Pulmonary artery endothelial cell (primary cell): ENCODE results near the gene DOCK4. TPM values are rescaled to one million over a fixed set of nuclear protein-coding genes. Genes with fewer than 3 reads are reported as not detected.

Experiments used
- DNase-seq: peaks from one replicate; pipeline ENCODE4 v3.0.0-alpha.2; 2011; ENCODE audit warnings: low read depth, low spot score
- total RNA-seq: library from RNA; depleted of rRNA; stranded (reverse); fragments of >200 nt; gene quantifications from 2 replicates; pipeline ENCODE4 v1.2.3, GENCODE V29; 2014

The DOCK4 gene
- total RNA-seq, 1 donor from 2014 or later: 198 TPM

DNA sequence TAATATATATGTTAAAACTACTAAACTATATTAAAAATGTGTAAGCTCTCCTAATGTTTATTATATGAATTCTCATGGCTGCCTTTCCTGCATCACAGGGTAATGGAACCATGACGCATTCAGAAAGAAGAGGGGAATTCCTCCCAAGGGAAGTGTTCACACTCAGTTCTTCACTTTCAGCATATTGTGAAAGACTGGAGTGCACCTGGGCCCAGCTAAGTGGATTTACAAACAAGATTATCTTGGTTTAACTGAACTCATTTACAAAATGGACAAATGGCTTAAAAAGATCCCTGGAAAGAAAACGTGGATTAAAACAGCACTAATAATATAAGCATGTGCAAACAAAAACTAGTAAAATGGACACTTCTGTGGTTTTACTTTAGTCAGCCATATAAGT, 149.8 kb downstream of the DOCK4 start:
- no peak for DNase-seq

DNA sequence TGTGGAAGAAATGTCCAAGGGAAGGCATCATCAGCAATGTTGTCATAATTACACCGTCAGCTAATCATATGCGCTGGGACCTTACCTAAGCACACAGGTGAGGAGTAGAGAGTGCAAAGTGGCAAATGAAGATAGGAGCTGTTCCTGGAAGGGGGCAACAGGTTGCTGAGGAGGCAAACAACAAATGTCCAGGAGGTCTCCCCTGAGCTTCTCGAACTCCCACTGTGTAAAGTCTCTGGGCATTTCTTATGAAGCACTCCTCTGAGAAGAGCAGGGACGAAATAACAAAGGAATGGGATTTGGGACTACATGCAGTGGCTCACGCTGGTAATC, 152.5 kb downstream of the DOCK4 start:
- no peak for DNase-seq

DNA sequence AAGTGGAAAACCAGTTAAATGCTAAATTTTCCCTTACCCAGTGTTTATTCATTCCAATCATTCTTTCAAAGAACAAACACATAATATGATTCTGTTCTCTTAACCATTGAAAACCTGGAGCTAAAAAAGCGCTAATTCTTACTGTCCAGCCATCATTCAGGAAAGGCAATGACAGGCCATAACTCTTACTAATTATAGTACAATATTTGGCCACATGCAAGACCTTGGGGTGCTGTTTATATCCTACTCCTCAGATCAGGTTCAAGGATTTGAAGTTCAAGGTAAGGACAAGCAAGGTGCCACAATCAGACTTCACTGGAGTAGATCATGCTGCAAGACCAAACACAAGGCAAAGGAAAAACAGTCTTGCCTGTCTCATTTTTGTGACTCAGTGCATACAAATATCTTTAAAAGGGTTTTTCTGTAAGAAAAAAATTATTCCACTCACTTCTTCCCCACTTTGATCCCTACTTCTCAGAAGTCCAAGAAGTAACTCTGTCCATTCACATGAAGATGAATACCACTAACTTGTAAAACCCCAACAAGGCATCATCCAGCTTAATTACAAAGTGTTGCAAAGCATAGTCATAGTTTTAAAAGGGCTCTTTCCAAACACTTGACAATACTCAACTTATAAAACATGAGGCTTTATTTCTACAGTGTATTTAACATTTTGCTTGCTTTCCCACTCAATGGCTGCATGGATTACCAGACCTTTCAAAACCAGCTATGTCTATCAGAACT, 153.0 kb downstream of the DOCK4 start:
- no peak for DNase-seq

DNA sequence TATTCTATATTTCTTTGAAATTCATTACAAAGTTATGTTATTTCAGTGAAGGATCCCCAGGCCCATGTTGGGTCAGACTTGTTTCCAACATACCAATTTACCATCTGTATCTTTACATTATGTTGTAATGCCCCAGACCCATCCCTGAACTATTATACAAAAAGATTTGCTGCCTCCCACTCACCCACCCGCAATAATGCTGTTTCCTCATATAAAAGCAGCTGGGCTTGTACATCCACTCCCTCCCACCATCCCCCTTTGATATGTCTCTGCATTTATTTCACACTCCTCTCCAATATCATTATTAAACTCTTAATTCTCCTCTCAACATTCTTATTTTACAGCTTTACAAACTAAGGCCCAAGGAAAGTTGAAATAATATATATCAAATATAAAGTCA, 153.7 kb downstream of the DOCK4 start:
- no peak for DNase-seq

DNA sequence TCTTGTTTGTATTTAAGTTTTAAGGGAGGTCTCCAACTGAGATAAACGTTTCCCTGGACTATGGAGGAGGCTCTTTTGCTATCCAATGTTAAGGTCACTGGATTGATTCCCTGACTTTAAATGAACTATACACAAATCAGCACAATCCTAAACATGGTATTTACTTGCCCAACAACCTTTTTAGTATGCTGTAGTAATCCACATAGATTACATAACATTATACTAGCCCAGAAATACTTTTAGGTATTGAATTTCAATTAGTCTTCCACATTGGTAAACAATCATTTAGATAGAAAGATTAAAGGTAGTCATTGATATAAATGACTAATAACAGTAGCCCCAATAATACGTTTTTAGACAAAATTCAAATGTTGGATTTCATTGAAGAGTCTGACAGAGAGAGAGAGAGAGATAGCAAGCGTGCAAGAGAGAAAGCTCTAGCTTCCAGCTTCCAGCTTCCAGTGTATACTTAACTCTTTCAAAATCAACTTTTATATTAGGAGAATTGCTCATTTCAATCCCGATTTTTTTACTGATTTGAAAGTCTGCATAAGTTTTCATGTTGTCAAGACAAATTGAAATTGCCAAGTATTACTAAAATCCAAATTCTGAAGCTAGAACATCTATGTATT, 155.8 kb downstream of the DOCK4 start:
- no peak for DNase-seq

DNA sequence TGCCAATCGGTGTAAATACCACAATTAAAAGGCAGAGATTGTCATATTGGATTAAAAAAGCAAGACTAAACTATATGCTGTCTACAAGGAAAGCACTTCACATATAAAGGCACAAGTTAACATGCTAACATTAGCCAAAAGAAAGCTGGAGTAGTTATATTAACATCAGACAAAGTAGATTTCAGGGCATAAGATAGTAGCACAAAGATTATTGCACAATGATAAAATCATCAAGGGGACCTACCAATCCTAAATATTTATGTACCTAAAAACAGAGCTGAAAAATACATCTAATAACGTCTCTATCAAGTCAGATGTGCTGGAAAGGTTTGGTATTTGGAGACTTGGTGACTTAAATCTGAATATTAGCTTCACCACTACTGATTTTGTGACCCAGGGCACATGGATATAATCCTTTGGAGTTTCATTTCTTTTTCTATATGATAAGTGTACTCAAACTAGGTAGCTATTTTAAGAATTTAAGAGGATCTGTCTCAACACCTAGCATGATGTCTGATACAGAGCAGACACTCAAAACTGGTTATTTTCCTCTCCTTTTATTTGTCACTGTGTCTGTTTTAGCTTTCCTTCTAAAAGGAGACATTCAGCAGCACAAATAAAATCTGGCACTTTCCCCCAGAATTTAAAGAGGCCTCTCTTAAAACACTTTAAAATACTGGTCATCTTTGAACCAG, 156.5 kb downstream of the DOCK4 start:
- DNase-seq: no peak

DNA sequence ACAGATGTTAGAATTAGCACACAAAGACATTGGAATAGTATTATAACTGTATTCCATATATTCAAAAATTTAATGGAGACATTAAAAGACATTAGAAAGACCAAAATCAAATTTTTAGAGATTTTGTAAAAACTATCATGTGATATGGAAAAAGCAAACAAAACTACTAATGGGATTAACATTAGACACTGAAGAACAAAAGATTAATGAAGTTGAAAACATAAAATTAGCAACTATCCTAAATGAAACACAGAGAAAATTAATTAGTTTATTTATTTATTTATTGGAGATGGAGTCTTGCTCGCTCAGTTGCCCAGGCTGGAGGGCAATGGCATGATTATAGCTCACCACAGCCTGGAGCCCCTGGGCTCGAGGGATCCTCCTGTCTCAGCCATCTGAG, 158.8 kb downstream of the DOCK4 start:
- DNase-seq: no peak

DNA sequence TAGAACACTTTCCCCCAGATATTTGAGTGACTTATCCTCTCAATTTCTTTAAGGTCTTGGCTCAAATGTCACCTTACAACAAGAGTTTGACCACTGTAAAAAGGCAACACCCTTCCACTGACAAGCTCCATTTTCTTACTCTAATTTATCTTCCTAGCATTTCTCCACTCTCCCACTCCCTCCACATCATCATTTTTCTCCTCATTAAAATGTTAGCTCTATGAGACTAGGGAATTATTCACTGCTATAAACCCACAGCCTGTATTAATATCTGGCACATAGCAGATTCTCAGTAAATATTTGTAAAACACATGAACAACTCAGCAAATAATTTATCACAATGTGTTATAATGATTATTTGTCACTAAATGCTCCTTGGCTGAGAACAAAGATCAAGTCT, 161.0 kb downstream of the DOCK4 start:
- DNase-seq: no peak

DNA sequence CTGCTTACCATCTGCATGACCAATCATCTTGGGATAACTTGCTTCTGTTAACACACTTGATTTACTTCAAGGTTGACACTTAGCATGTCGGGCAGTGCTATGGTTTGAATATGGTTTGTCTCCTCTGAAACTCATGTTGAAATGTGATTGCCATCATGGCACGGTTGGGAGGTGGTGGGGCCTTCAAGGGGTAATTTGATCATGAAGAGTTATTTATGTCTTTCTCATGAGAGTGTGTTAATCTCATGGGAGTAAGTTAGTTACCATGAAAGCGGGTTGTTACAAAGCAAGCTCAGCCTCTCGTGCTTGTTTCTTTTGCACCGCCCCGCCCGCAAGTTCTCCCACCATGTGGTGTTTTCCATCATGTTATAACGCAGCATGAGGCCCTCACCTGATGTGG, 163.6 kb downstream of the DOCK4 start:
- DNase-seq: no peak

DNA sequence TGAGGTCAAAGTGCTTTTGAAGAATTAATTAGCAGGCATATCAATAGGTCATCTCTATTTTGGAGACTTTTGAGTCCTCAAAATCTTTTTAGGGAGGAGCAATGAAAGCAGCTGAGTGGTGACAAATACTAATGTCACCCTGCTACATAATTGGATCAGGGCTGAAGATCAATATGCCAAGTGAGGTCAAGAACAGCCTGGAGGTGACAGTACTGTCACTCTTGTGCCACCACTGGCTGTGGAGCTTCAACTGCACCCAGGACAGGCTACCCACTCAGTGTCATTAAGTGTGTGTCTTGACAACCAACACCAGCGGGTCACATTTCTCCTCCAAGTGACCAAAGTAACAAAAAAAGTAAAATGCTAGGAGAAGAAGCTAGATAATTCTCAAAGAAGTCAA, 167.8 kb downstream of the DOCK4 start:
- no peak for DNase-seq

DNA sequence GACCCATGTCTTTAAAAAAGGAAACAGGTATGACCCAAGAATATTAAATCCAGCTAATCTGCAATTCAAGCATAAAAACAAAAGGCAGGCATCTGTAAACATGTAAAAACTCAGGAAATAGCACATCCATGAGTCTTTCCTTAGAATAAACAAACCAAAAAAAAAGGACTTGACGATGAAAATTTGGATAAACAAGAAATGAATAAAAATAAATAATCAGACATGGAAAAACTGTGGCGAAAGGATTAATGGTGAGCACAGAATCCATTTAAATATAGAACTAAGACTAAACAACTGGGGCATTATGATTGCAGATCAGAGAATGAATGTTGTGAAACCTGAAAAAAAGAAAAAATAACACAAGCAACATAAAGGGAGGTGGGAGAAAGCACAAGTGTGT, 170.1 kb downstream of the DOCK4 start:
- peak; percentile 20 for DNase-seq

DNA sequence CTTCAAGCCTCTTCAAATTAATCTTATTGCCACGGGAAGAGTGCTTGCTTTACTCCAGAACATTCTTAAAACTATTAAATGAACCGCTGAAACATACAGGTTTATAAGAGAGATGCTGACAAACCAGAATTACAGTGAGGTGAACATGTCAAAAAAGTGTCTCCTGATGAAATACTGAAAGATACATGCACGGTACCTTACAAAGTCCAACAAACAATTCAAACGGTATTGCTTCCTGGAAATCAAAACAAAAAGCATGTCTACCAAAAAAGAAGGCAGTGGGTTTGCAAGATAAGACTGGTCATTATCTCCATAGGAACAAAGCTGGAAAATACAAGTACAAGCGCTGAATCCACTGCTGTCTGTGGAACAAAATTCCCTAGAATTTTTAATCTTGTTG, 174.5 kb downstream of the DOCK4 start:
- no peak for DNase-seq

DNA sequence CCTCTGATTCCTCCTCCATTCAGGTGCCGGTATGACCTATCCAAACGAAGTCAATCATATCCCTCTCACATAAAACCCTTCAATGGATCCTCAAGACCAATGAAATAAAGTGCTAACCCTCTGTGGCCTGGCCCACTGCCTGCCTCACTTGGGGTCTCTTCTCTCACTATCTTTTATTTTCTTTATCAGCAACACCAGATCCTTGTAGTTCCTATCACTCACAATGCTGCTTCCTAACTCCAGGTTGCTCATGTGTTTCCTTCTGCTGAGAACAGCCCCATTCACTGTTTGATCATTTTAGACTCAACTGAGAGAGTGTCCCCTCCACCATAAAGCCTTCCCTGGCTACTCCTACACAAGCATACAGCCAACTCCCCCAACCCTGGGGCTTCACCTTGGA, 180.6 kb downstream of the DOCK4 start:
- no peak for DNase-seq

DNA sequence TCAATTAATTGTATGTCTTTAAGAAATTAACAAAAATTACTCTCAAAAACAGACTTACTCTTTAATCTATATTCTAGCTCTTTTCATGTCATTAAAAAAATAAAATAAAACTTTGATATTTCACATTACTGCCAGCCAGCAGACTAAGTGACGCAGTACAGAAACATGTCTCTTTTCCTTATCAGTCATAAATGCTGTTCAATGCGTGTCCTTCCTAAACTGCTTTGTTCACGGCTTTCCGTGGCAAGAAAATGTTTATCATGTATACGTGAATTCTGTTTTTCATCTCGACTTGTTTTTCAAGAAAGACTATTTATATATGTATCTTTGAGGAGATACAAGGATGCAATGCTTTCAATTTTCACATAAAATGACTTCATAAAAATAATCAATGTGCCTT, 182.4 kb downstream of the DOCK4 start:
- peak; percentile 30 for DNase-seq

DNA sequence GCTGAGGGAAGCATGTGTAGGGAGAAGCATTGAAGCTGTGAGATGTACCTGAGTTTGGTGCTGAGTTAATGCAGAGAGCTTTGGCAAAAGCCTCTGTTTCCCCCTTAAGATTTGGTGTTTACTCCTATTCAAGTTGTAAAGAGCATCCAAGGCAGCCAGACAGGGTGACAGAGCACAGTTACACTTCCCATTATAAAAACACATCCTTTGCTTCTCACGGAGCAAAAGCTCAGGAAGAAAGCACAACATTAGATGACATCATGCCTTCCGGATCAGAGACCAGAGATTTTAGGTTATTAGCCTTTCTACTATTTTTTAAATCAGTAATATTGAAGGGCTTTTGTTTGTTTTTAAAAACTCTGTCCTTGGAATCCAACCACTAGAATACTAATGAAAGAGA, 182.9 kb downstream of the DOCK4 start:
- DNase-seq: peak; percentile 71

DNA sequence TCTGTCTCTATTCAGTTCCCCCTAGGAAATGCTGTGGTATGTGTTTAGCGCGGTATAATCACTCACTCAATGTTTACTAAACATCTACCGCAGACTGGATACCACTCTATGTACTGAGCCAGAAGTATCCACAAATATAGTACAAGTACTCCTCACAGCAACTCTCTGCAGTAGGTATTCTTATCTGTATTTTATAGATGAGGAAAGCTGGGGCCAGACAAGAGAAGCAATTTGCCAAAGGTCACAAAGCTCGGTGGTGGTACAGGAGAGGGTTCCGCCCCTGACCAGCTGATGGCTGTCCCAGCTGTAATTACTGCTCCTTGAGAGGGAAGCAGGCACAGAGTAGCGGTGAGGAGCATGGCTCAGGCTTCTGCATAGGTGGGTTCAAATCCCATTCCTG, 184.1 kb downstream of the DOCK4 start:
- no peak for DNase-seq

DNA sequence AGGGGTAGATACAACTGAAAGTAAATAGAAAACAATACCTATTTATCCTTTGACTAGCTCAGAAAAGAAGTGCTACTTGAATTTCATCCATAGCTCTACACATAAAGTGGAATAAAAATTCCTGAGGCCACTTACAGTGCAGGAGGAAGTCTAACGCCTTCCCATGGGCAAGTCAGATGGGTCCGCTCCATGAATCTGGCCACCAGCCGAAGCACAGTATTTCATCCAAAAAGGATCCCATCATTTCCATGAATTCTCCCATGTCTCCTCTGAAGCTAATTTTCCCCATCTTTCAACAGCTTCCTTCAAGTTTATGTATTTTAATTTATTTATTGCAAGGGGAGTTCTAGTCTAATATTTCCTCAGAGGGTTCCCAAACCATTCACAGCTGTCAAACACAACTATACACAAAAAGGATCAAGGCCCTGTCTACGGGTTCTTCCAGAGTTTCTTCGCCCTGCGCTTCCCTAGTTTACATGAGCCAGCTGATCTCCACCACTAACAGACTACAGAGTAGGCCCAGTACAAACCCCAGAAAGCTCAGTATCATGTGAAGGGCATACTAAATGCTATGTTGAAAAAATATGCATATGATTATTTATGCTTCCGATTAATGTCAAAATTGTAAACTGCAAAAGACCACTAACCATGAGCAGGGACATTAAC, 184.7 kb downstream of the DOCK4 start:
- no peak for DNase-seq

DNA sequence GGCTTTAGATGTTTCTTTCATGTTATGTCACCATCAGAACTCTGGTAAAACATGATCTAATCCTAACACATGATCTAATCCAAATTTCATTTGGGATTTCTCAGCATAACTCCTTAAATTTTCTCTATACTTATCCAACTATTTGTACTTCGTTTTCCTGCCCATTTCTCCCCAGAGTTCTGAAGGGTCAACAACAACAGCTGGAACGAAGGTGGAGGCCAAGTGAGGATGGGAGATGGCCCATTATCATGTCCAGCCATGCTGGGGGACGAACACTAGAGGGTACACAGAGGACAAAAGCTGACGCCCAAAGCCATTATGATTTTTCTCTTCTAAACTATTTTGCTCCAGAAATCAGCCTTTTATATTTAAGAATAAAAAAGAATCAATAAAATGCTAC, 185.4 kb downstream of the DOCK4 start:
- DNase-seq: no peak

DNA sequence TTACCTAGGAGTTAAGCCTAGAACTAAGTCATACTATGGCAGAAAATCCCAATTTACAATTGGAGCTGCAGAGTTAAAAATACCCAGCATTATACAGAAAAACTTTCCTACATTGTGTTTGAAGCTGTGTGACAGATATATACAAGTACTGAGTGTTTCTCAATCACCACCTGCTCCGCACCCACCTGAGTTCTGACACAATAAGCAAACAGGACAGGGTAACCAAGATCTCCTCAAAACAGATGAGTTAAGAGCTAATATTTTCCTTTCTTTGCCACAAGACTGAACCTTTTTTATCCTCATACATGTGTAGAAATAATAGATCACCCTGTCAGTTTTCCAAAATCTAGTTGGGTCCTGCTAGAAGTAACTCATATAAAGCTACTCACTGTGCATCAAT, 186.3 kb downstream of the DOCK4 start:
- no peak for DNase-seq

DNA sequence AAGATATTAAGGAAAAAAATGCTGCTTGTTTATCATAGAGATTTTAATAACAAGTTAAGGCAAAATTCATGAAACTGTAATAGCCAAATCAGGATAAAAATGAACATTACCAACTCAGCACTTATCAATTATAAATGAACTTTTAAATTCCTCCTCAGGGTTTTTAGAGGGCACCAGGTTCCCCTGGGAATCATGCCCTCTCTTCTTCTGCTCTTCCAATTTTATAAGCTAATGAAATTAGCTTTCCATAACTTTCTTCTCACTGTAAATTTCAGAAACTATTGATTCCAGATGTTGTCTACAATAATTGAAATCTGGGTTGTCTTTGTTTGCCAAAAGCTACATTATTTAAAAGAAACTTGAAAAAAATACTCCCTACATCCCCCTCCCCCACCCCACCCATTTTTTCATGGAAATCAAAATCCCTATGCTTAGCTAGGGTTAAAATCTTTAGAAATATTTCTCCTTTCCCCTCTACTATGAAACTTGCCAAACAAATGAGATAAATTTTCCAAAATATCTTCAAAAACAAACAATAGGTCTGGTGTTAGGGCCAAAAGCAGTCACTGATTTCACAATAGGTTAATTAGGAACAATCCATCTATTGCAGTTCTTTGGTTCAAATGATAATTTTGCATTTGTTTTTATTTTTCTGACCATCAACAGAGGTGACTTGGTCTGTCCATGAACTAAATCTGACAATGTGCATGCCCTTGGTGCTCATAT, 187.7 kb downstream of the DOCK4 start:
- DNase-seq: no peak

DNA sequence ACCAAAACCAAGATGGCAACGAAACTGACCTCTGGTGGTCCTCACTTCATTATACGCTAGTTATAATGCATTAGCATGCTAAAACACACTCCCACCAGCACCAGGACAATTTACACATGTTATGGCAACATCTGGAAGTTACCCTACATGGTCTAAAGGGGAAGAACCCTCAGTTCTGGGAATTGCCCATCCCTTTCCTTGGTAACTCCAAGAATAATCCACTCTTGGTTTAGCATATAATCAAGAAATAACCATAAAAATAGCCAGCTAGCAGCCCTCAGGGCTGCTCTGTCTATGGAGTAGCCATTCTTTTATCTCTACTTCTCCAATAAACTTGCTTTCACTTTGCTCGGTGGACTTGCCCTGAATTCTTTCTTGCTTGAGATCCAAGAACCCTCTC, 191.1 kb downstream of the DOCK4 start:
- DNase-seq: no peak

DNA sequence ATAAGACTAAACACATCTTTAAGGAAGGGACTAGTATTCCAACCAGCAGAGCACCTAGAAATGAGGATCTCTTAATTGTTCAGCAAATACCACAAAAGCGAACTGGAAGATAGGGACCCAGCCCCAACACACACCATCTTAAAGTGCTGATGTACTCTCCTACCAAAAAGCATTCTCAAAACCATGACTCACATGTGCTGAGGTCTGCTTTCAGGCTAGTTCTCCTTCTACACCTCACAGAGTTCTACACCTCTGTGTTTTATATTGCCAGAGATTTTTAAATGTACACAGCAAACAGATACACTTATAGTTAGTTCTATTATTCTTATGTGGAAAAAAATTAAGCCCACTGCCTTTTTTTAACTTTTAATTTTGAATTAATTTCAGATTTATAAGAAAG, 191.9 kb downstream of the DOCK4 start:
- no peak for DNase-seq
